ENCODE measurements around the gene CROCC2. TPM values are rescaled to one million over a fixed set of nuclear protein-coding genes. Genes with fewer than 3 reads are reported as not detected.

Gene CROCC2
- total and polyA plus RNA-seq, 12 donors: 0.07 to 0.65 (median 0.28) TPM; not detected in 6

GRCh38 chr2:240912878-240913809, 7.0 kb downstream of the CROCC2 start:
- H3K4me1 ChIP-seq (replicated peaks in 1 of 2): peaks cover 9 to 14% of the 10 kb centered on the region in 2 donors
- TF ChIP-seq POLR2A (IDR thresholded peaks at IDR 0.05): no peak
- no peak for TF ChIP-seq CTCF (IDR thresholded peaks at IDR 0.05)
- no peaks in the 10 kb centered on the region for H3K27me3 ChIP-seq
- peak overlapping the region in 2 of 5 donors; percentile 41 to 66 for H3K27ac ChIP-seq
- 58 to 76% (median 64%) methylated on average over 15 to 21 of the region's 21 CpGs for WGBS, 4 donors
- intact Hi-C loops (cut with DNase I): no loop called here
- no peaks in the 10 kb centered on the region for H3K9me3 ChIP-seq (replicated peaks in 1 of 3)
- no peaks in the 10 kb centered on the region for H3K36me3 ChIP-seq (replicated peaks in 1 of 2)
- no peak overlapping the region for H3K4me3 ChIP-seq
- peak in 1 of 7 donors; percentile 47 for DNase-seq

GRCh38 chr2:240913810-240914644, 7.9 kb downstream of the CROCC2 start:
- intact Hi-C loops (cut with DNase I): no loop called here
- Histone ChIP-seq H3K9me3 (replicated peaks in 1 of 3) (no peaks in the 10 kb centered on the region), H3K4me3 (no peak overlapping the region), H3K36me3 (replicated peaks in 1 of 2) (no peaks in the 10 kb centered on the region), H3K27ac (peak overlapping the region in 2 of 5 donors; percentile 41 to 66), H3K4me1 (replicated peaks in 1 of 2) (peaks cover 9 to 14% of the 10 kb centered on the region in 2 donors), H3K27me3 (no peaks in the 10 kb centered on the region)
- peak; percentile 84 to 93 (median 90) for DNase-seq
- TF ChIP-seq CTCF (IDR thresholded peaks at IDR 0.05) (peak; percentile 61 to 86 (median 75)), POLR2A (IDR thresholded peaks at IDR 0.05) (no peak)
- WGBS, 4 donors: 13 to 22% (median 20%) methylated on average over 11 to 36 of the region's 36 CpGs

- Histone ChIP-seq H3K9me3 (replicated peaks in 1 of 3) (no peaks in the 10 kb centered on the region), H3K27me3 (no peaks in the 10 kb centered on the region), H3K4me3 (no peak overlapping the region), H3K36me3 (replicated peaks in 1 of 2) (no peaks in the 10 kb centered on the region), H3K27ac (no peak overlapping the region), H3K4me1 (replicated peaks in 1 of 2) (peaks cover 9 to 14% of the 10 kb centered on the region in 2 donors)
- WGBS, 4 donors: 33 to 58% (median 49%) methylated on average over 3 to 25 of the region's 25 CpGs
- intact Hi-C loops (cut with DNase I): no loop called here
- peak in 1 of 6 experiments; percentile 27 for TF ChIP-seq CTCF (IDR thresholded peaks at IDR 0.05)
- no peak for TF ChIP-seq POLR2A (IDR thresholded peaks at IDR 0.05)
- no peak for DNase-seq
Observed at GRCh38 chr2:240914645-240915525, 8.7 kb downstream of the CROCC2 start.
